Measurements from ENCODE around the gene C1QTNF1.

C1QTNF1 gene

DNA sequence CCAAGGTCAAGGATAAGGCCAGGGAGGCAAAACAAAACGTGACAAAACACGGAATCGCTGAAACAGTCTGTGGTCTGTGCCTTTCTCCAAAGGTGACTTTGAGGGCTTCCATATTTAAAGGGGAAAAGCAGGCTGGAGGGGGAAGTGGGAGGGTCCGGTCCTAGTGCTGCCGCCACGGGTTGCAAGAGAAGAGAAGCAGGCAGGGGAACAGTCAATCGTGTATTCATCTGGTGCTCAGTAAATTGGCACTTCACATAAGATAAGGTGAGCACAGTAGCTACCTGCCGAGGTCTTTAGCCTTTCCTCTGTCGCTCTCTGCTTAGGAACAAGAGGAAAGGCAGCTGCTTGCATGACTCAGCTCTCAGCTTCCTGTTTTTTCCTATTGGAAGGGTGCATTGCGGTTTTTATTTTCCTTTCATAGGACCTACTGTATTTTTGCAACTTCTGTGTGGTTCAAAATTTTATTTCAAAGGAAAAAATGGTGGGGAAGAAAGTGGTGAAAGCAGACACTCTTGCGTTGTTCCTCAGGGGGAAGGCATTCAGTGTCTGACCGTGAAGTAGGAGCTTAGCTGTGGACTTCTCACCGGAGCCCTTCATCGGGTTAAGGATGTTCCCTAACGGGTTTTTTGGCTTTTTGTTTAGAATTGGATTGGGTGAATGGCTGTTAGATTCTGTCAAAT, 37.2 kb upstream of the C1QTNF1 start:
- no peak for TF ChIP-seq TOX (CRISPR knock-in tag; IDR thresholded peaks at IDR 0.05; ENCODE audit: borderline replicate concordance)
- TF ChIP-seq RARB (CRISPR knock-in tag; IDR thresholded peaks at IDR 0.05) = peak; percentile 58; the same call in 1 of the 2 replicates
- peak; percentile 80 for ATAC-seq

DNA sequence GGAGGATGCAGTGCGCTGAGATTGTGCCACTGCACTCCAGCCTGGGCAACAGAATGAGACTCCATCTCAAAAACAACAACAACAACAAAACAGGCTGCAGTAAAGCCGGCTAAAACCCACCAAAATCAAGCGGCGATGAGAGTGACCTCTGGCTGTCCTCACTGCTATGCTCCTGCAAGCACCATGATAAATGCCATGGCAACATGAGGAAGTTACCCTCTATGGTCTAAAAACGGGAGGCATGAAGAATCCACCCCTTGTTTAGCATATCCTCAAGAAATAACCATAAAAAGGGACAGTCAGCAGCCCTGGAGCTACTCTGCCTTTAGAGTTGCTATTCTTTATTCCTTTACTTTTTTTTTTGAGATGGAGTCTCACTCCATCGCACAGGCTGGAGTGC, 35.8 kb upstream of the C1QTNF1 start:
- no peak for ATAC-seq
- no peak for TF ChIP-seq ZNF70 (CRISPR knock-in tag; IDR thresholded peaks at IDR 0.05)
- TF ChIP-seq ESRRG (CRISPR knock-in tag; IDR thresholded peaks at IDR 0.05) = no peak
- TF ChIP-seq ARNTL (CRISPR knock-in tag; IDR thresholded peaks at IDR 0.05; ENCODE audit: borderline replicate concordance, low read depth) = no peak
- no peak for TF ChIP-seq SNAI2 (CRISPR knock-in tag; IDR thresholded peaks at IDR 0.05)
- TF ChIP-seq RARB (CRISPR knock-in tag; IDR thresholded peaks at IDR 0.05) = no peak
- TF ChIP-seq, protein P1, sequence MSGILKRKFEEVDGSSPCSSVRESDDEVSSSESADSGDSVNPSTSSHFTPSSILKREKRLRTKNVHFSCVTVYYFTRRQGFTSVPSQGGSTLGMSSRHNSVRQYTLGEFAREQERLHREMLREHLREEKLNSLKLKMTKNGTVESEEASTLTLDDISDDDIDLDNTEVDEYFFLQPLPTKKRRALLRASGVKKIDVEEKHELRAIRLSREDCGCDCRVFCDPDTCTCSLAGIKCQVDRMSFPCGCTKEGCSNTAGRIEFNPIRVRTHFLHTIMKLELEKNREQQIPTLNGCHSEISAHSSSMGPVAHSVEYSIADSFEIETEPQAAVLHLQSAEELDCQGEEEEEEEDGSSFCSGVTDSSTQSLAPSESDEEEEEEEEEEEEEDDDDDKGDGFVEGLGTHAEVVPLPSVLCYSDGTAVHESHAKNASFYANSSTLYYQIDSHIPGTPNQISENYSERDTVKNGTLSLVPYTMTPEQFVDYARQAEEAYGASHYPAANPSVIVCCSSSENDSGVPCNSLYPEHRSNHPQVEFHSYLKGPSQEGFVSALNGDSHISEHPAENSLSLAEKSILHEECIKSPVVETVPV (CRISPR knock-in tag; IDR thresholded peaks at IDR 0.05) = no peak
- no peak for TF ChIP-seq CSDC2 (CRISPR knock-in tag; IDR thresholded peaks at IDR 0.05)
- TF ChIP-seq TCF4 (CRISPR knock-in tag; IDR thresholded peaks at IDR 0.05; ENCODE audit: borderline replicate concordance) = no peak
- no peak for TF ChIP-seq TOX (CRISPR knock-in tag; IDR thresholded peaks at IDR 0.05; ENCODE audit: borderline replicate concordance)
- TF ChIP-seq, protein P2, sequence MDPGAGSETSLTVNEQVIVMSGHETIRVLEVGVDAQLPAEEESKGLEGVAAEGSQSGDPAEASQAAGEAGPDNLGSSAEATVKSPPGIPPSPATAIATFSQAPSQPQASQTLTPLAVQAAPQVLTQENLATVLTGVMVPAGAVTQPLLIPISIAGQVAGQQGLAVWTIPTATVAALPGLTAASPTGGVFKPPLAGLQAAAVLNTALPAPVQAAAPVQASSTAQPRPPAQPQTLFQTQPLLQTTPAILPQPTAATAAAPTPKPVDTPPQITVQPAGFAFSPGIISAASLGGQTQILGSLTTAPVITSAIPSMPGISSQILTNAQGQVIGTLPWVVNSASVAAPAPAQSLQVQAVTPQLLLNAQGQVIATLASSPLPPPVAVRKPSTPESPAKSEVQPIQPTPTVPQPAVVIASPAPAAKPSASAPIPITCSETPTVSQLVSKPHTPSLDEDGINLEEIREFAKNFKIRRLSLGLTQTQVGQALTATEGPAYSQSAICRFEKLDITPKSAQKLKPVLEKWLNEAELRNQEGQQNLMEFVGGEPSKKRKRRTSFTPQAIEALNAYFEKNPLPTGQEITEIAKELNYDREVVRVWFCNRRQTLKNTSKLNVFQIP (CRISPR knock-in tag; IDR thresholded peaks at IDR 0.05; ENCODE audit: borderline replicate concordance, low read depth) = no peak
- no peak for TF ChIP-seq ZC3H10 (CRISPR knock-in tag; IDR thresholded peaks at IDR 0.05)
- TF ChIP-seq ZNF565 (CRISPR knock-in tag; conservative IDR thresholded peaks at IDR 0.05; ENCODE audit: low read depth) = no peak
- TF ChIP-seq, protein P3, sequence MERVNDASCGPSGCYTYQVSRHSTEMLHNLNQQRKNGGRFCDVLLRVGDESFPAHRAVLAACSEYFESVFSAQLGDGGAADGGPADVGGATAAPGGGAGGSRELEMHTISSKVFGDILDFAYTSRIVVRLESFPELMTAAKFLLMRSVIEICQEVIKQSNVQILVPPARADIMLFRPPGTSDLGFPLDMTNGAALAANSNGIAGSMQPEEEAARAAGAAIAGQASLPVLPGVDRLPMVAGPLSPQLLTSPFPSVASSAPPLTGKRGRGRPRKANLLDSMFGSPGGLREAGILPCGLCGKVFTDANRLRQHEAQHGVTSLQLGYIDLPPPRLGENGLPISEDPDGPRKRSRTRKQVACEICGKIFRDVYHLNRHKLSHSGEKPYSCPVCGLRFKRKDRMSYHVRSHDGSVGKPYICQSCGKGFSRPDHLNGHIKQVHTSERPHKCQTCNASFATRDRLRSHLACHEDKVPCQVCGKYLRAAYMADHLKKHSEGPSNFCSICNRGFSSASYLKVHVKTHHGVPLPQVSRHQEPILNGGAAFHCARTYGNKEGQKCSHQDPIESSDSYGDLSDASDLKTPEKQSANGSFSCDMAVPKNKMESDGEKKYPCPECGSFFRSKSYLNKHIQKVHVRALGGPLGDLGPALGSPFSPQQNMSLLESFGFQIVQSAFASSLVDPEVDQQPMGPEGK (CRISPR knock-in tag; IDR thresholded peaks at IDR 0.05; ENCODE audit: borderline replicate concordance) = no peak
- TF ChIP-seq ZFP3 (CRISPR knock-in tag; IDR thresholded peaks at IDR 0.05) = no peak
- no peak for TF ChIP-seq PPARA (CRISPR knock-in tag; IDR thresholded peaks at IDR 0.05; ENCODE audit: borderline replicate concordance)
- TF ChIP-seq ZFP30 (CRISPR knock-in tag; IDR thresholded peaks at IDR 0.05) = no peak
- TF ChIP-seq ISL1 (CRISPR knock-in tag; IDR thresholded peaks at IDR 0.05) = no peak

DNA sequence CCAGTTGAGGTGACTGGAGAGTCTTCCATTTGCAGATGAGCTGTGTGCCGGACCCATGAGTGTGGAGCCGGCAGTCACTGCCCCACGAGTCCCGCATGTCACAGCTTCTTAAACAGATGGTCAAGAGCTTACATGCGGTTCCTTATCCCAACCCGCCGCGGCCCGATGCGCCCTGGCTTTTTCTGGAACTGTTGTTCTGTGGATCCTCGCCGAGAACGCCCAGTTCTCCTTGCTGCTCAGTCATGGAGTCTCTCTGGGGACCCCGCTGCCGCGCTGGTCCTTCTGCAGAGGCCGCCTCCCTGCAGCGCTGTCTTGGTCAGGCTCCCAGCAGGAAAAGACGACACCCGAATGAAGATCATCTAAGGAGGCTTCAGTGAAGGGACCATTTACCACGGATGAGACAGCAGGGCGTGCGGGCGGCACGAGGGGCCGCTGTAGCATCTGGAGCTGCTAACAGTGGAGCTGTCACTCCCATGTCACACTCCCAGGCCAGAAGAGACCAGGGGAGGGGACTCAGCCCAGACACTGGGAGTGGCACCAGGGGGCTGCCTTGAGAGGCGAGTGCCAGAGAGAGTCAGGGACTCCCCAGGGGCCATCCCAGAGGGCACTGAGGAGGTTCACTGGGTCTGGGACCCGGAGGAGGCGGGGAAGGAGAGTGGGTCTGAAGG, 33.5 kb upstream of the C1QTNF1 start:
- TF ChIP-seq TOX (CRISPR knock-in tag; IDR thresholded peaks at IDR 0.05; ENCODE audit: borderline replicate concordance) (no peak), ZFP30 (CRISPR knock-in tag; IDR thresholded peaks at IDR 0.05) (no peak), TCF4 (CRISPR knock-in tag; IDR thresholded peaks at IDR 0.05; ENCODE audit: borderline replicate concordance) (no peak), ARNTL (CRISPR knock-in tag; IDR thresholded peaks at IDR 0.05; ENCODE audit: borderline replicate concordance, low read depth) (no peak), TSHZ2 (CRISPR knock-in tag; IDR thresholded peaks at IDR 0.05) (no peak)
- TF ChIP-seq, protein P1 (CRISPR knock-in tag; IDR thresholded peaks at IDR 0.05) = no peak
- no peak for ATAC-seq

Measured in SK-N-SH treated with all-trans-retinoic acid at 6 μM for 48 hours (cell line).